RWPE1 (cell line): ENCODE results near the gene AP5B1.

Experiments used
- CTCF ChIA-PET: fragments of 350-600 bp; sonication (Branson Sonifier 250); formaldehyde crosslinking; extraction: SDS; loops from one replicate; lab custom pipeline; 2021; lab: Yijun Ruan, JAX
- POLR2A ChIA-PET: fragments of 400-600 bp; formaldehyde crosslinking; extraction: SDS; loops from one replicate; lab custom pipeline; 2020; ENCODE audit warnings: antibody characterized with exemption; ENCODE audit not compliant: low non-redundant PET; lab: Yijun Ruan, JAX
- DNase-seq: peaks from one replicate; pipeline ENCODE4 v3.0.0; 2012; ENCODE audit warnings: low spot score
- H3K27ac ChIP-seq: fragments of 450-650 bp; 2 replicates; pipeline ENCODE4 v1.5.1; 2017
- CTCF ChIP-seq: fragments of 450-650 bp; conservative IDR thresholded peaks from 2 replicates; pipeline ENCODE4 v1.5.1; 2017; ENCODE audit warnings: low read depth, mild to moderate bottlenecking

Gene AP5B1

GRCh38 chr11:65780770-65781151 lies at the start of gene AP5B1:
Gene AP5B1, minus strand, starts transcription at chr11:65780976. Its CDS starts 385 bp downstream, at chr11:65780591.
- H3K27ac ChIP-seq: peak within 1 kb of the TSS; percentile 76
- POLR2A ChIA-PET: interaction anchor here (0.5 to 1.4 kb wide), 3 partner anchors 9 to 288 kb away, joined by 3 to 4 read pairs (median 3); no protein-coding TSS in a partner anchor

GRCh38 chr11:65829459-65829858 lies 48.7 kb upstream of the AP5B1 start:
- ChIA-PET CTCF (interaction anchor here (0.8 kb wide), 1 partner anchor 56 kb away, joined by 4 read pairs; no protein-coding TSS in a partner anchor), POLR2A (no interaction called here)

More at GRCh38 chr11:65780770-65781151, at the start of gene AP5B1:
- DNase-seq: peak; percentile 75
- no peak for TF ChIP-seq CTCF
- CTCF ChIA-PET: interaction anchor here (0.5 to 3.4 kb wide), 17 partner anchors 10 to 174 kb away, joined by 3 to 42 read pairs (median 4); partner anchors contain the start of genes KAT5 and RNASEH2C

GRCh38 chr11:65826984-65827735 lies 46.4 kb upstream of the AP5B1 start:
- TF ChIP-seq CTCF: no peak
- ChIA-PET CTCF (no interaction called here), POLR2A (no interaction called here)
- no peak overlapping the region for H3K27ac ChIP-seq
- no peak for DNase-seq

More at GRCh38 chr11:65829459-65829858, 48.7 kb upstream of the AP5B1 start:
- TF ChIP-seq CTCF: no peak
- H3K27ac ChIP-seq: no peak overlapping the region
- DNase-seq: no peak

- H3K27ac ChIP-seq: no peak overlapping the region
- ChIA-PET POLR2A (no interaction called here), CTCF (no interaction called here)
- DNase-seq: no peak
- no peak for TF ChIP-seq CTCF
Observed at GRCh38 chr11:65822776-65823528, 42.2 kb upstream of the AP5B1 start.

GRCh38 chr11:65821107-65821506 lies 40.3 kb upstream of the AP5B1 start:
- DNase-seq: no peak
- ChIA-PET POLR2A (interaction anchor here (0.6 kb wide), 1 partner anchor 76 kb away, joined by 12 read pairs; no protein-coding TSS in a partner anchor), CTCF (no interaction called here)
- TF ChIP-seq CTCF: no peak
- no peak overlapping the region for H3K27ac ChIP-seq
